ENCODE results near the gene PTPRM. TPM values are rescaled to one million over a fixed set of nuclear protein-coding genes. Genes with fewer than 3 reads are reported as not detected.

PTPRM gene
- polyA plus RNA-seq, 2 of the 4 experiments (the other 2 are of a cell fraction): 44.5 to 199 TPM

- POLR2A ChIA-PET: interaction anchor here (1.0 to 1.5 kb wide), 6 partner anchors 15 to 335 kb away, joined by 3 to 18 read pairs (median 5); partner anchors contain the start of gene PTPRM
These were observed 334.5 kb downstream of the PTPRM start for GRCh38 chr18:7901657-7902056.

GRCh38 chr18:7902399-7902839 is 335.3 kb downstream of the PTPRM start:
- no peak overlapping the region for H3K4me3 ChIP-seq
- ATAC-seq (peak; percentile 98), FAIRE-seq (no peak), DNase-seq (ENCODE audit: low read depth in 1 of 2, low spot score in 1 of 2) (peak; percentile 55 to 91)
- H3K4me1 ChIP-seq: peaks cover 74% of the 10 kb centered on the region
- WGBS (ENCODE audit: missing lambda C conversion rate): 2% methylated on average over 5 of the region's 5 CpGs
- H3K27ac ChIP-seq: peak overlapping the region; percentile 95 to 99
- TF ChIP-seq BCL3 (IDR thresholded peaks at IDR 0.05) (peak; percentile 56), JUN (IDR thresholded peaks at IDR 0.05) (peak; percentile 82 to 90), EP300 (IDR thresholded peaks at IDR 0.05) (peak; percentile 93 to 94; a peak in 4 of 5 replicates), JUNB (IDR thresholded peaks at IDR 0.05) (peak; percentile 89), HMGXB4 (CRISPR knock-in tag; IDR thresholded peaks at IDR 0.05; ENCODE audit: borderline replicate concordance) (no peak), SMC3 (IDR thresholded peaks at IDR 0.05) (peak; percentile 35; the same call in 2 of the 3 replicates), MAFK (IDR thresholded peaks at IDR 0.05; ENCODE audit: partially characterized antibody) (peak; percentile 53), RAD21 (conservative IDR thresholded peaks at IDR 0.05 in 1 of 2, IDR thresholded peaks at IDR 0.05 in 1 of 2) (peak in 1 of 2 experiments; percentile 46; a peak in 3 of 5 replicates), CHD4 (IDR thresholded peaks at IDR 0.05; ENCODE audit: borderline replicate concordance) (no peak), FOSL2 (IDR thresholded peaks at IDR 0.05) (peak; percentile 53), FOSL2 (CRISPR knock-in tag; IDR thresholded peaks at IDR 0.05) (peak; percentile 83), GATA3 (IDR thresholded peaks at IDR 0.05; ENCODE audit: borderline replicate concordance) (peak; percentile 77), CEBPB (IDR thresholded peaks at IDR 0.05) (peak; percentile 40 to 46; a peak in 2 of 4 replicates), ELK1 (IDR thresholded peaks at IDR 0.05; ENCODE audit: low read depth, low read length) (no peak)
- peak overlapping the region; percentile 83 for H3K4me2 ChIP-seq
- ChIA-PET CTCF (interaction anchor here (0.5 to 1.4 kb wide), 6 partner anchors 12 to 1091 kb away, joined by 3 to 4 read pairs (median 4); partner anchors contain the start of gene PTPRM), POLR2A (interaction anchor here (0.9 to 1.5 kb wide), 9 partner anchors 14 to 440 kb away, joined by 3 to 18 read pairs (median 3); partner anchors contain the start of gene PTPRM)
- no peaks in the 10 kb centered on the region for H3K9me3 ChIP-seq

More at GRCh38 chr18:7901657-7902056, 334.5 kb downstream of the PTPRM start:
- TF ChIP-seq CHD4 (IDR thresholded peaks at IDR 0.05; ENCODE audit: borderline replicate concordance) (no peak), ATOH8 (CRISPR knock-in tag; IDR thresholded peaks at IDR 0.05; ENCODE audit: low read depth) (no peak), EP300 (IDR thresholded peaks at IDR 0.05) (no peak), ZC3H11A (IDR thresholded peaks at IDR 0.05) (no peak), NFE2L2 (conservative IDR thresholded peaks at IDR 0.05; ENCODE audit: low read length) (no peak), REST (IDR thresholded peaks at IDR 0.05) (no peak), PHF8 (IDR thresholded peaks at IDR 0.05; ENCODE audit: borderline replicate concordance, low read depth) (no peak), MAZ (IDR thresholded peaks at IDR 0.05; ENCODE audit: borderline replicate concordance, low read depth, low read length) (no peak), FOXS1 (CRISPR knock-in tag; IDR thresholded peaks at IDR 0.05) (no peak), RCOR1 (IDR thresholded peaks at IDR 0.05; ENCODE audit: low read depth, low read length) (no peak), HES2 (IDR thresholded peaks at IDR 0.05) (no peak), BHLHE40 (IDR thresholded peaks at IDR 0.05; ENCODE audit: low read depth, low read length) (no peak)
- ATAC-seq (no peak), DNase-seq (ENCODE audit: low read depth in 1 of 2, low spot score in 1 of 2) (no peak), FAIRE-seq (no peak)
- Histone ChIP-seq H3K4me1 (peaks cover 76% of the 10 kb centered on the region), H3K9me3 (no peaks in the 10 kb centered on the region), H3K4me3 (0 out of 3 replicates have a peak overlapping the region, but pooled peaks have one; percentile 11), H3K4me2 (peak overlapping the region; percentile 83), H3K27ac (peak overlapping the region; percentile 95 to 99)
- CTCF ChIA-PET: interaction anchor here (1.0 to 1.4 kb wide), 5 partner anchors 11 to 335 kb away, joined by 3 to 5 read pairs (median 3); partner anchors contain the start of gene PTPRM
- WGBS (ENCODE audit: missing lambda C conversion rate): 13% methylated on average over 1 of the region's 1 CpG
